ENCODE data around the gene MESP1. TPM values are rescaled to one million over a fixed set of nuclear protein-coding genes. Genes with fewer than 3 reads are reported as not detected.

MESP1 gene
- total and polyA plus RNA-seq, 2 of the 13 experiments (the other 11 are each of a cell fraction or from before 2014, with no cell fraction given): not detected

- no peaks in the 10 kb centered on the region for H3K36me3 ChIP-seq (replicated peaks in 1 of 2; ENCODE audit: control insufficient read depth in 1 of 2, insufficient read depth in 2 of 2, low read length in 2 of 2)
- peaks cover 7 to 18% of the 10 kb centered on the region in 2 experiments for H3K27me3 ChIP-seq (ENCODE audit: control insufficient read depth in 1 of 2, insufficient read depth in 2 of 2, low read length in 2 of 2)
- WGBS (ENCODE audit: low lambda C conversion rate): 35% methylated on average over 10 of the region's 16 CpGs
- ChIA-PET POLR2A (interaction anchor here (0.6 to 1.9 kb wide), 5 partner anchors 10 to 116 kb away, joined by 3 to 8 read pairs (median 4); partner anchors contain the start of gene MESP1), CTCF (ENCODE audit: low intra/inter-chr PET ratio, low total read pairs) (interaction anchor here (0.7 to 1.7 kb wide), 4 partner anchors 11 to 127 kb away, joined by 3 to 44 read pairs (median 4); no protein-coding TSS in a partner anchor)
- no peaks in the 10 kb centered on the region for H3K79me2 ChIP-seq (ENCODE audit: insufficient read depth, low read length)
- FAIRE-seq: no peak
- intact Hi-C loops (cut with micrococcal nuclease; ENCODE audit: unreplicated experiment): loop anchor here (1.0 to 5.0 kb wide), 2 partner anchors 52 to 128 kb away; partner anchors contain the start of gene ANPEP
- BruUV-seq (replicated peaks): no TSS peak
- in situ Hi-C loops (cut with HindIII; ENCODE audit: extremely low pct_ligation_motif_present, low pct_unique_long_range_greater_than_20kb): no loop called here
- H2AFZ ChIP-seq (ENCODE audit: low read length): no peak overlapping the region
- H4K20me1 ChIP-seq (ENCODE audit: insufficient read depth, low read length): no peaks in the 10 kb centered on the region
- DNase-seq (ENCODE audit: low spot score): peak; percentile 61
- peak overlapping the region; percentile 69 for H3K4me2 ChIP-seq (ENCODE audit: low read depth, low read length)
- no peak overlapping the region for H3K9ac ChIP-seq (ENCODE audit: insufficient read depth, low read depth, low read length)
- no peaks in the 10 kb centered on the region for H3K9me3 ChIP-seq (ENCODE audit: low read length)
- no peak overlapping the region for H3K27ac ChIP-seq (ENCODE audit: extremely low read length, insufficient read depth, low read length)
- peak overlapping the region in 1 of 3 experiments; percentile 53; a peak in 1 of 6 replicates for H3K4me3 ChIP-seq (replicated peaks in 1 of 3; ENCODE audit: insufficient read depth in 1 of 3, low read depth in 2 of 3, low read length in 3 of 3)
- peak; percentile 91 for ATAC-seq
- H3K4me1 ChIP-seq (ENCODE audit: insufficient read depth, low read length): peaks cover 54% of the 10 kb centered on the region
- TF ChIP-seq DMAP1 (CRISPR knock-in tag; IDR thresholded peaks at IDR 0.05) (no peak), ZNF234 (CRISPR knock-in tag; conservative IDR thresholded peaks at IDR 0.05) (no peak), ZSCAN29 (CRISPR knock-in tag; conservative IDR thresholded peaks at IDR 0.05) (no peak), ELK4 (CRISPR knock-in tag; IDR thresholded peaks at IDR 0.05; ENCODE audit: borderline replicate concordance) (no peak), ZNF343 (CRISPR knock-in tag; IDR thresholded peaks at IDR 0.05) (no peak; the same call in 1 of the 2 replicates), PRDM4 (CRISPR knock-in tag; IDR thresholded peaks at IDR 0.05; ENCODE audit: borderline replicate concordance) (no peak), NCOA5 (CRISPR knock-in tag; IDR thresholded peaks at IDR 0.05) (no peak), MAZ (IDR thresholded peaks at IDR 0.05; ENCODE audit: borderline replicate concordance, low read depth, low read length) (no peak), MAZ (CRISPR knock-in tag; IDR thresholded peaks at IDR 0.05; ENCODE audit: low read depth) (no peak), ZBTB43 (CRISPR knock-in tag; conservative IDR thresholded peaks at IDR 0.05) (no peak), TERF1 (CRISPR knock-in tag; IDR thresholded peaks at IDR 0.05) (no peak), HBP1 (CRISPR knock-in tag; IDR thresholded peaks at IDR 0.05; ENCODE audit: low read depth) (0 out of 2 replicates have a peak, but pooled peaks have one; percentile 36), NFRKB (IDR thresholded peaks at IDR 0.05) (no peak), WIZ (CRISPR knock-in tag; IDR thresholded peaks at IDR 0.05) (no peak), HOXD1 (CRISPR knock-in tag; IDR thresholded peaks at IDR 0.05) (no peak)
Observed at GRCh38 chr15:89760303-89761008, 9.4 kb upstream of the MESP1 start.

Measured in HepG2 (cell line).